Activated CD4-positive, alpha-beta T cell treated with anti-CD3 and anti-CD28 coated beads, Interleukin-2, amount 50 U/mL, for 4 hours (primary cell): ENCODE measurements around the gene TMSB15B.
"Not testable (repeated sequence)": the region's sequence is repeated elsewhere in the genome, so short reads cannot be mapped to it uniquely, and the experiment has no call there.

Experiments used
- DNase-seq, 2 experiments: peaks; one replicate each; pipeline ENCODE4 v3.0.0-alpha.2; 2020

The TMSB15B gene

GRCh38 chrX:103962411-103963278 lies at the start of gene TMSB15B:
TMSB15B (plus strand) TSS chrX:103962627.
- DNase-seq = not testable (repeated sequence)

- no peak for DNase-seq
These were observed 48.9 kb upstream of the TMSB15B start for GRCh38 chrX:103913356-103914020.

- DNase-seq = peak; percentile 17 to 21
These were observed 44.4 kb upstream of the TMSB15B start for GRCh38 chrX:103918050-103918449.

- peak; percentile 34 to 35 for DNase-seq
These were observed 43.7 kb upstream of the TMSB15B start for GRCh38 chrX:103918571-103919269.

- peak in 1 of 2 experiments; percentile 1 for DNase-seq
These were observed 43.2 kb upstream of the TMSB15B start for GRCh38 chrX:103919270-103919637.

GRCh38 chrX:103920515-103920914 lies 41.9 kb upstream of the TMSB15B start:
- not testable (repeated sequence) for DNase-seq

GRCh38 chrX:103927030-103927429 lies 35.4 kb upstream of the TMSB15B start:
- no peak for DNase-seq

GRCh38 chrX:103927633-103928032 lies 34.8 kb upstream of the TMSB15B start:
- DNase-seq = no peak

GRCh38 chrX:103932133-103932532 lies 30.3 kb upstream of the TMSB15B start:
- no peak for DNase-seq

- DNase-seq = not testable (repeated sequence)
These were observed 22.2 kb upstream of the TMSB15B start for GRCh38 chrX:103940257-103940656.

- no peak for DNase-seq
These were observed 21.0 kb upstream of the TMSB15B start for GRCh38 chrX:103941201-103941975.

- no peak for DNase-seq
These were observed 12.9 kb upstream of the TMSB15B start for GRCh38 chrX:103949506-103949905.

- DNase-seq = no peak
These were observed 9.1 kb upstream of the TMSB15B start for GRCh38 chrX:103953353-103953752.

- DNase-seq = no peak
These were observed 8.2 kb upstream of the TMSB15B start for GRCh38 chrX:103954259-103954658.

GRCh38 chrX:103960599-103960998 lies 1.8 kb upstream of the TMSB15B start:
- not testable (repeated sequence) for DNase-seq

- not testable (repeated sequence) for DNase-seq
These were observed 21.1 kb downstream of the TMSB15B start for GRCh38 chrX:103983508-103983907.

GRCh38 chrX:103999234-103999633 lies 36.8 kb downstream of the TMSB15B start:
- no peak for DNase-seq

- DNase-seq = no peak
These were observed 46.4 kb downstream of the TMSB15B start for GRCh38 chrX:104008831-104009230.

GRCh38 chrX:104013158-104013557 lies 50.7 kb downstream of the TMSB15B start:
- no peak for DNase-seq

- no peak for DNase-seq
These were observed 51.2 kb downstream of the TMSB15B start, which contains the start of gene H2BW1 for GRCh38 chrX:104013606-104014005. H2BW1 (minus strand) TSS chrX:104013708; CDS start chrX:104013576, 132 bp downstream.

GRCh38 chrX:104015576-104015975 lies 53.1 kb downstream of the TMSB15B start:
- not testable (repeated sequence) for DNase-seq
